ENCODE data around the gene SPG7. TPM values are rescaled to one million over a fixed set of nuclear protein-coding genes. Genes with fewer than 3 reads are reported as not detected.

The SPG7 gene
- total and polyA plus RNA-seq, 2 of the 4 experiments (the other 2 are of a cell fraction) = 94.6 to 96.8 TPM

- intact Hi-C loops (cut with micrococcal nuclease) (no loop called here), in situ Hi-C loops (cut with MboI; ENCODE audit: low sequenced_read_pairs) (no loop called here), dilution Hi-C loops (cut with HindIII; ENCODE audit: low sequenced_read_pairs, unreplicated experiment) (no loop called here)
- Histone ChIP-seq H4K5ac (ENCODE audit: low read depth, low read length) (no peak overlapping the region), H3K14ac (replicated peaks; ENCODE audit: low read depth, low read length) (no peak overlapping the region), H4K91ac (ENCODE audit: insufficient read depth, low read depth, low read length) (no peak overlapping the region), H3K4ac (ENCODE audit: low read depth, low read length) (no peak overlapping the region), H3K9ac (ENCODE audit: low read depth, low read length) (no peak overlapping the region), H2BK120ac (ENCODE audit: low read depth, low read length) (no peak overlapping the region), H2BK5ac (ENCODE audit: low read depth, low read length, poor library complexity, severe bottlenecking) (no peak overlapping the region), H3K4me1 (ENCODE audit: control insufficient read depth, insufficient read depth, low read length) (no peaks in the 10 kb centered on the region), H2AFZ (replicated peaks; ENCODE audit: low read length, poor library complexity) (no peak overlapping the region), H3K4me2 (ENCODE audit: low read depth, low read length) (no peak overlapping the region), H2AK9ac (replicated peaks; ENCODE audit: low read depth, low read length, poor library complexity) (no peak overlapping the region), H3K27me3 (ENCODE audit: control insufficient read depth, insufficient read depth, low read length) (no peaks in the 10 kb centered on the region), H3K9me1 (ENCODE audit: insufficient read depth, low read length) (0 out of 2 replicates have a peak, but pooled peaks cover 3% of the 10 kb centered on the region), H4K8ac (ENCODE audit: low read depth in 2 of 2, low read length in 2 of 2) (no peak overlapping the region), H3K23ac (ENCODE audit: low read depth, low read length) (no peak overlapping the region), H2AK5ac (ENCODE audit: low read depth, low read length) (no peak overlapping the region), H3K4me3 (ENCODE audit: insufficient read depth, low read depth, low read length) (no peak overlapping the region), H4K20me1 (ENCODE audit: insufficient read depth, low read length) (peaks cover 30% of the 10 kb centered on the region), H3K18ac (ENCODE audit: low read depth, low read length) (no peak overlapping the region), H2BK15ac (ENCODE audit: low read depth, low read length) (no peak overlapping the region), H3K9me3 (ENCODE audit: control insufficient read depth, insufficient read depth, low read length) (no peaks in the 10 kb centered on the region), H3K36me3 (ENCODE audit: control insufficient read depth, insufficient read depth, low read length) (peaks cover 64% of the 10 kb centered on the region), H3K79me1 (ENCODE audit: low read depth in 1 of 2, low read length in 2 of 2) (peaks cover 23 to 74% of the 10 kb centered on the region in 2 experiments; a peak in 3 of 4 replicates), H2BK20ac (ENCODE audit: low read depth, low read length) (no peak overlapping the region), H3K56ac (ENCODE audit: extremely low read depth, insufficient read depth, low read length) (no peak overlapping the region), H3K27ac (ENCODE audit: insufficient read depth, low read length) (no peak overlapping the region)
- TF ChIP-seq POLR2A (IDR thresholded peaks at IDR 0.05; ENCODE audit: low read depth, low read length) (no peak), CEBPB (IDR thresholded peaks at IDR 0.05; ENCODE audit: low read depth, low read length) (no peak), ELK1 (IDR thresholded peaks at IDR 0.05; ENCODE audit: borderline replicate concordance, low read depth, low read length) (no peak), NFE2L2 (IDR thresholded peaks at IDR 0.05; ENCODE audit: low read depth, low read length) (no peak), MAFK (IDR thresholded peaks at IDR 0.05; ENCODE audit: low read depth, low read length) (no peak), MAZ (IDR thresholded peaks at IDR 0.05; ENCODE audit: borderline replicate concordance, low read depth, low read length) (no peak), BHLHE40 (IDR thresholded peaks at IDR 0.05; ENCODE audit: low read depth, low read length) (no peak), CHD1 (IDR thresholded peaks at IDR 0.05; ENCODE audit: low read depth, low read length) (no peak), MXI1 (IDR thresholded peaks at IDR 0.05; ENCODE audit: borderline replicate concordance, low read depth, low read length) (no peak), SMC3 (IDR thresholded peaks at IDR 0.05; ENCODE audit: low read depth, low read length) (no peak), RCOR1 (IDR thresholded peaks at IDR 0.05; ENCODE audit: insufficient replicate concordance, low read length) (no peak), RAD21 (IDR thresholded peaks at IDR 0.05; ENCODE audit: low read length) (no peak)
- ChIA-PET POLR2A (ENCODE audit: unreplicated experiment) (no interaction called here), CTCF (no interaction called here)
- 87% methylated on average over 8 of the region's 12 CpGs; no CpG with 5 or more reads in 1 of the 2 experiments for WGBS, 2 experiments (ENCODE audit: extremely low coverage in 2 of 2, insufficient read length in 1 of 2)
- DNase-seq = no peak
- ATAC-seq (ENCODE audit: low read depth) = no peak
- BruUV-seq (replicated peaks) = no TSS peak
Measured at GRCh38 chr16:89538286-89538685, 30.1 kb downstream of the SPG7 start.

All from IMR-90 (cell line).